ENCODE data around the gene ARHGAP15.

DNA sequence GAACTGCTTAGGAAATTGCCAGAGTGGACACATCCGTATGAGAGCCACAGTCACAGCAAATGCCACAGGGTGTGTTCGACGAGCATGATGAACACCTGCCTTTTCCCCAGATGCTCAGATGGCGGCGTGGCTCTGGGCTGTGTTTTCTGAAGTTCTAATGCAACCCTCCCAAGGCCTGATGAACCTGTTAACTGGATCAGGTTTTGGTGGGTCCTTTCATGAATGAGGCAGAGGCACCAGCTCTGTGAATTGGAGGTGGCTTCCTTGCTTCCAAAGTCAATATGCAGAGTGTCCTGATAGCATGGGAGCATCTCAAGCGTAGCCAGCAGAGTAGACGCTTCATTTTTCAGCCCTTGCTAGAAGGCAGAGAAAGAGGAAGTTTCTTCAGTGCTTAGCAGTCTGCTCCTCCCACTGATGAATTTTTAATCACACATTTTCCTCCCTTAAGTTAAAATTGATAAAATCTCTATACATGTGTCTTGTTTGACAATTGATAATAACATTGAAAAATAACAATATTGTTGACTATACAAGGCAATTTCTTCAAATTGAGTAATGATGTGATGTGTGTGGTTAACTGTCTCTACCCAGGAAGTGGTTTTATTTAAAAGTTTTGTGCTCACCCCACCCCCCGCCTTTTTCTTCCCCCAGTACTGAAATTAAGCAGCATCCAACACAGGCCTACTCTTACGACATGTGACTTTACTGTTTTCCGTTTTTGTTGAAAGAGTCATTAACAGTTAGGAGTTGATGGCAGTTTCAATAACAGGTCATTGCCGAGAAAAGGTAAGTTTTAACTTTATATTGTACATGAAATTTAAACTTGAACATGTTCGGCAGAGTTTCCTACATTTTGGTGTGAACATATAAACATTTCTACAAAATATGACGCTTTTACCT, at the start of gene ARHGAP15:
- no peak for TF ChIP-seq POLR2A (IDR thresholded peaks at IDR 0.05)
- TF ChIP-seq, protein P1, sequence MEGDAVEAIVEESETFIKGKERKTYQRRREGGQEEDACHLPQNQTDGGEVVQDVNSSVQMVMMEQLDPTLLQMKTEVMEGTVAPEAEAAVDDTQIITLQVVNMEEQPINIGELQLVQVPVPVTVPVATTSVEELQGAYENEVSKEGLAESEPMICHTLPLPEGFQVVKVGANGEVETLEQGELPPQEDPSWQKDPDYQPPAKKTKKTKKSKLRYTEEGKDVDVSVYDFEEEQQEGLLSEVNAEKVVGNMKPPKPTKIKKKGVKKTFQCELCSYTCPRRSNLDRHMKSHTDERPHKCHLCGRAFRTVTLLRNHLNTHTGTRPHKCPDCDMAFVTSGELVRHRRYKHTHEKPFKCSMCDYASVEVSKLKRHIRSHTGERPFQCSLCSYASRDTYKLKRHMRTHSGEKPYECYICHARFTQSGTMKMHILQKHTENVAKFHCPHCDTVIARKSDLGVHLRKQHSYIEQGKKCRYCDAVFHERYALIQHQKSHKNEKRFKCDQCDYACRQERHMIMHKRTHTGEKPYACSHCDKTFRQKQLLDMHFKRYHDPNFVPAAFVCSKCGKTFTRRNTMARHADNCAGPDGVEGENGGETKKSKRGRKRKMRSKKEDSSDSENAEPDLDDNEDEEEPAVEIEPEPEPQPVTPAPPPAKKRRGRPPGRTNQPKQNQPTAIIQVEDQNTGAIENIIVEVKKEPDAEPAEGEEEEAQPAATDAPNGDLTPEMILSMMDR (IDR thresholded peaks at IDR 0.05): no peak
- TF ChIP-seq POLR2AphosphoS5 (IDR thresholded peaks at IDR 0.05): no peak
